Superior temporal gyrus (tissue), 1 donor: Measurements from ENCODE around the gene LYRM1.

Experiments used
- DNase-seq: peaks from one replicate; pipeline ENCODE4 v3.0.0-alpha.2; 2016; ENCODE audit errors: extremely low spot score

LYRM1 gene

GRCh38 chr16:20871941-20872815 is 28.4 kb upstream of the LYRM1 start:
- no peak for DNase-seq

GRCh38 chr16:20873331-20873730 is 27.2 kb upstream of the LYRM1 start:
- DNase-seq, result no peak

- DNase-seq, result no peak
These were observed 26.4 kb upstream of the LYRM1 start for GRCh38 chr16:20874088-20874581.

GRCh38 chr16:20875355-20875650 is 25.3 kb upstream of the LYRM1 start:
- DNase-seq, result no peak

- DNase-seq, result no peak
These were observed 21.9 kb upstream of the LYRM1 start for GRCh38 chr16:20878682-20879147.

- DNase-seq, result no peak
These were observed 21.2 kb upstream of the LYRM1 start for GRCh38 chr16:20879175-20880040.

GRCh38 chr16:20880867-20881502 is 19.6 kb upstream of the LYRM1 start:
- no peak for DNase-seq

GRCh38 chr16:20881503-20881878 is 19.1 kb upstream of the LYRM1 start:
- DNase-seq, result no peak

- DNase-seq, result no peak
These were observed 16.9 kb upstream of the LYRM1 start for GRCh38 chr16:20883554-20884239.

- DNase-seq, result no peak
These were observed 16.4 kb upstream of the LYRM1 start for GRCh38 chr16:20884240-20884556.

- no peak for DNase-seq
These were observed 14.3 kb upstream of the LYRM1 start for GRCh38 chr16:20886320-20886719.

- DNase-seq, result no peak
These were observed 13.4 kb upstream of the LYRM1 start for GRCh38 chr16:20887207-20887606.

GRCh38 chr16:20889625-20890275 is 10.8 kb upstream of the LYRM1 start:
- DNase-seq, result no peak

- no peak for DNase-seq
These were observed 6.2 kb upstream of the LYRM1 start for GRCh38 chr16:20894388-20894787.

- no peak for DNase-seq
These were observed 3.2 kb upstream of the LYRM1 start for GRCh38 chr16:20897253-20897897.

GRCh38 chr16:20897922-20898321 is 2.6 kb upstream of the LYRM1 start:
- no peak for DNase-seq

- DNase-seq, result peak; percentile 40
These were observed 1.5 kb upstream of the LYRM1 start for GRCh38 chr16:20899071-20899470.

- DNase-seq, result no peak
These were observed 883 bp upstream of the LYRM1 start for GRCh38 chr16:20899477-20900298.

GRCh38 chr16:20901068-20901435 is 481 bp downstream of the LYRM1 start:
- no peak for DNase-seq
